Stimulated activated CD8-positive, alpha-beta memory T cell treated with anti-CD3 and anti-CD28 coated beads, Interleukin-4, amount 100 ng/mL, for 24 hours (primary cell): Measurements from ENCODE around the gene IVL.
A peak's percentile ranks its signal among the peaks of the same experiment; 100 is the strongest.

ENCODE experiments used
- DNase-seq: peaks from one replicate; pipeline ENCODE4 v3.0.0-alpha.2; 2020; ENCODE audit warnings: low read depth

IVL gene, protein sequence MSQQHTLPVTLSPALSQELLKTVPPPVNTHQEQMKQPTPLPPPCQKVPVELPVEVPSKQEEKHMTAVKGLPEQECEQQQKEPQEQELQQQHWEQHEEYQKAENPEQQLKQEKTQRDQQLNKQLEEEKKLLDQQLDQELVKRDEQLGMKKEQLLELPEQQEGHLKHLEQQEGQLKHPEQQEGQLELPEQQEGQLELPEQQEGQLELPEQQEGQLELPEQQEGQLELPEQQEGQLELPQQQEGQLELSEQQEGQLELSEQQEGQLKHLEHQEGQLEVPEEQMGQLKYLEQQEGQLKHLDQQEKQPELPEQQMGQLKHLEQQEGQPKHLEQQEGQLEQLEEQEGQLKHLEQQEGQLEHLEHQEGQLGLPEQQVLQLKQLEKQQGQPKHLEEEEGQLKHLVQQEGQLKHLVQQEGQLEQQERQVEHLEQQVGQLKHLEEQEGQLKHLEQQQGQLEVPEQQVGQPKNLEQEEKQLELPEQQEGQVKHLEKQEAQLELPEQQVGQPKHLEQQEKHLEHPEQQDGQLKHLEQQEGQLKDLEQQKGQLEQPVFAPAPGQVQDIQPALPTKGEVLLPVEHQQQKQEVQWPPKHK

DNA sequence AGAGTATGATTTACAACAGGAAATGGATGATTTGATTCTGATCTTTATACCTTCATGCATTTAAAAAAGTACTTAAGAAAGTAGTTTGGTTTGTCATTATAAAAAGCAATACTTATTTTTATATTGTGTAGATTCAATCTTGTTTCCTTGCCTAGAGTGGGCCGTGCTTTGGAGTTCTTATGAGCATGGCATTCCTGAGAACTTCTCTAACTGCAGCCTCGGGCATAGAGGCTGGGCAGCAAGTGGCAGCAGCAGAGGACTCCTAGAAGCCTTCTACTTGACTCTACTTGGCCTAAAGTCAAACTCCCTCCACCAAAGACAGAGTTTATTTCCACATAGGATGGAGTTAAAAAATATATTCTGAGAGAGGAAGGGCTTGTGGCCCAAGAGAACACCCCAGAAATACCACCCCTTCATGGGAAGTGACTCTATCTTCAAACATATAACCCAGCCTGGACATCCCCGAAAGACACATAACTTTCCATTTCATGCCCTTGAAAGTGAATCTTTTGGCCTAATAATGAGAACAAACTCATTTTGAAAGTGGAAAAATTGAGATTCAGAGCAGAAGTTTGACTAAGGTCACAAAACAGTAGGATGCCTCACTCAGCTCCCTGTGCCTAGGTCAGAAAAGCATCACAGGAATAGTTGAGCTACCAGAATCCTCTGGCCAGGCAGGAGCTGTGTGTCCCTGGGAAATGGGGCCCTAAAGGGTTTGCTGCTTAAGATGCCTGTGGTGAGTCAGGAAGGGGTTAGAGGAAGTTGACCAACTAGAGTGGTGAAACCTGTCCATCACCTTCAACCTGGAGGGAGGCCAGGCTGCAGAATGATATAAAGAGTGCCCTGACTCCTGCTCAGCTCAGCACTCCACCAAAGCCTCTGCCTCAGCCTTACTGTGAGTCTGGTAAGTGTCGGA lies at the start of gene IVL:
IVL (plus strand) TSS at position 861 of the 916 bp plus-strand sequence. CDS start 1,252 bp downstream, outside the sequence.
- no peak for DNase-seq

DNA sequence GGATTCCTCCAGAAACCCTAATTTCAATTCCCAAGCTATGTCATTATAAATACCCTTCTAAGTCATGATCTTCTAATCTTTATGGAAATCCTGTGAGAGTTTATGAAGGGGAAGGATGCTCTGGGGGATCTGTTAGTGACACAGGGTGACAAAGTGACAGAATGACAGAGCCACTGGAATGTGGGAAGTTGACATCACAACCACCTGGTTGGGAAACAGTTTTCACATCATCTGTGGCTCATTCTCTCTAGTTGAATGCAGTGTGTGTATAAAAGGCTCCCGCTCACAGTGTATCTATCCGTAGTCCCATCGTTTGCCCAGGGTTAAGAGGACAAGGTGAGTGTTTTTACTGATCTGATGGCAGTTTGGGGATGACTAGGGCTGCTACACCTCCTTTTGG lies 48.6 kb upstream of the IVL start, which contains the start of gene LCE7A:
LCE7A (plus strand) TSS at position 301 of the 400 bp plus-strand sequence. CDS start 702 bp downstream, outside the sequence.
- DNase-seq = no peak

DNA sequence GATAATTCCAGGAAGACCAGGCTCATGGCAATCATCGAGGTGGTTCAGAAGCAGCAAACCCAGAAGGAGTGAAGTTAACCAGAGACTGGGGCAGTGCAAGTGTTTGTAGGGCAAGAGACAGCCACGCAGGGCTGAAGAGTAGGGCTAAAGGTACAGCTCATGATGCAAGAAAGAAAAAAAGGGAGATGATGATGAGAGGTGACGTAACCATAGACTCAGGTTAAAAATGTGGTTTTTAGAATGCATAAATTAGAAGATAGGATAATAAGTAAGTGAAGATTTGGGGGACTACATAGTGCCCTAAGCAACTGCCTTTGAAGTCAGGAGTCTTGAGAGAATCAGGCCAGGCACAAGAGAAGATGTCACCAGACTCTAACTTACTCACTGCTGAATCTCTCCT lies 48.2 kb upstream of the IVL start:
- no peak for DNase-seq

DNA sequence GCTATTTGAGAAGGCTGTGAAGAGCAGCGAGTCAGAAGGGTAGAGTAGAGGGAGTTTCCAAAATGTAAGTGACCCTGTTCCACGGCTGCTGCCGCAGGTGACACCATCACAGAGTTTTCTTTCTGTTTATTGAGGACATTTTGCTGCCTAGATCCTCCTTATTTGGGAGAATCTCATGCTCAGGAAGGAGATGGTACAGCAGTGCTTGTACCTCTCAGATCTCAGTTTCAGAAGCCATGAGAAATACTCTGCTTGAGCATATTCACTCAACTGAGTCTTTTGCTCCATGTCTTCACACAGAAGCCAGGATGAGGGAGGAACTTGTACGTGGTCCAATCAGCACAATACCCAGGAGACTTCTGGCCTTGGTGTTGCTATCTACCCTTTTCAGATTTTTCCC lies 47.0 kb upstream of the IVL start:
- DNase-seq = no peak

GRCh38 chr1:152864443-152864842 lies 43.9 kb upstream of the IVL start:
- DNase-seq = no peak

DNA sequence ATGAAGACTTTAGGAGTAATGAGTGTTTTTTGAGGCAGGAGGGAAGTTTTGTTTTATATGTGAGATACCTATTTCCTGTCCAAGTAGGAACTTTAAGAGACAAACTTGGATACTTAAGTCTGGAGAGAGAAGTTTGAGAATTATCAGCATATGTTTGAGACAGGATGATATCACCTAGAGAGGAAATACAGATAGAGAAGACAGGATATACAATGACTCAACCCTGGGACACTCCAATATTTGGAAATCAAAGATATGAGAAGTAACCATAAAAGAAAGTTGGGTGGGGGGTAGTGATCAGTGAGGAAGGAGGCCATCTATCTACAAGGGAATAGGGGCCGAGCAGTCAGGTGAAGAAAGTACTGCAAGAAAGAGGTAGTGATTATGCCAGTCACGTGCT lies 42.0 kb upstream of the IVL start:
- DNase-seq = no peak

GRCh38 chr1:152869808-152870419 lies 38.4 kb upstream of the IVL start:
- DNase-seq = peak; percentile 19

DNA sequence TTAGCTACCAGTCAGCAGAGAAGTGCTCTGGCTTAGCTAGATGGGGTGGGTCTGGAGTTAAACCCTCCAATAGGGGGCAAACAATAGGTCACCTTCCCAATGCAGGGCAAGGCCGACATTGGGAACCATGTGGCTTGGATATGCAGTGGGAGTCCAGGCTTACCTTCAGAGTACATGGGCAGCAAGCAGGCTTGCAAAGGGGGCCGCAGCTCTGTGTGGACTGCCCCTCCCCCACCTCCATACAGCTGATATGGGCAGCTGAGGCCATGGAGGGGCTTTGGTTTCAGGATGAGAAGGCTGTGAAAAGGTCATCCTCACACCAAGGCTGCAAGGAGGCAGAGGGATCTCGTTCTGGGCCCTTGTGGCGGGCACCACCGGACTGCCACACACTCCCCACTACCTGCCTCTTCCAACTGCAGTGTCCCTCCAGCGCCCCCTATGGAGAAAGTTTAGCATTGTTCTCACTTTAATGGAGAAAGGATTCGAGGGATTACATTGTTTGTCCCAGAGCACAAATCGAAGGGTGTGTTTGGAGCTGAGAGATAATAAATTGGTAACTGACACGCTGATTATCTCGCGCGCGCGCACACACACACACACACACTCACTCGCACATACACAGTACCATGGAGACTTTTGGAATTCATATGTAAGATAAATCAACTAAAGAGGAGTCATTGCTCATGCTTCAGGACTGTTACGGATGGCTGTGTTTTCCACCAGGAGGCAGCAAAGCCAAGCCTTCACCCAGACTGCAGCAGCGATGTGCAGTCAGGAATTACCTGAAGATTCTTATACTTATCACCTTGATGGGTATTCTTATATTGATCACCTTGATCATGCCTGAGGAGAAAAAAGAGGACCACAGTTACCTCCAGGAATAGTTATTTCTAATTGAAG lies 37.3 kb upstream of the IVL start:
- no peak for DNase-seq

- DNase-seq = no peak
Observed at GRCh38 chr1:152871731-152872126, 36.6 kb upstream of the IVL start.

DNA sequence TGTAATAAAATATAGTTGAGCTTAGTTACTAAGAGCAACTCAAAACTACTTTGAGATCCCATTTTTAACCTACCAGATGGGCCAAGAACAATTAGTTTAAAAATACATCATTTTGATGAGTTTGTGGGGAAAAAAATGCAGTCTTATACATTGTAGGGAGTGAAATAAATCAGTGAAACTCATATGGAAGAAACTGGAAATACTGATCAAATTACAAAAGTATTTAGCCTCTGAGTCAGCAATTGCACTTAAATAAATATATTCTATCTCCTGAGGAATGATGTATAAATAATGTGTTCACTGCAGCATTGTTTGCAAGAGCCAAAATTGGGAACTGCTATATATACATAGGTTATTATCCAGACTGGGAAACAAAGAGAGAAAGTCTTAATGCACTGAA lies 34.9 kb upstream of the IVL start:
- no peak for DNase-seq

DNA sequence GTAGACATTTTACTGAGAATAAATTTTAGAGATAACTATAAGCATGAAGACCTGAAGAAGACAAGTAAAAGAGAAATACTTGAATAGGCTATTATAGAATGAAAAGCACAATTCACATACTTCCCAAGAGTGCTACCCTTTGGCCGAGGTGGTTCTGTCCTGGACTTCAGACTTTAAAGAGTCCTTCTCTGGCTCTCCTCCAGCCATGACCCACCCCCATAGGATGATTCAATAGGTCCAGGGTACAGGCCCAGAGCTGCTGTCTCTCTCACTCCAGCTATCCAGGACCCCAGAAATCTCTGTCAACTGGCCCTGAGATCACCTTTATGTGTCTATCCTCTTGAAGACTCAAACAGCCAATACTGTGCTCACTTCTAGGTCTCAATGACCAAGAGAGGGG lies 31.5 kb upstream of the IVL start:
- DNase-seq = no peak

- no peak for DNase-seq
Observed at GRCh38 chr1:152878042-152878441, 30.3 kb upstream of the IVL start, which contains the start of gene SMCP. Gene SMCP, plus strand, starts transcription at chr1:152878322. Its CDS starts 6,101 bp downstream, at chr1:152884423.

GRCh38 chr1:152879559-152880198 lies 28.7 kb upstream of the IVL start:
- DNase-seq = no peak

- DNase-seq = no peak
Observed at GRCh38 chr1:152880316-152880715, 28.0 kb upstream of the IVL start.

GRCh38 chr1:152880907-152881306 lies 27.4 kb upstream of the IVL start:
- DNase-seq = no peak

- no peak for DNase-seq
Observed at GRCh38 chr1:152884085-152884484, 24.3 kb upstream of the IVL start.

DNA sequence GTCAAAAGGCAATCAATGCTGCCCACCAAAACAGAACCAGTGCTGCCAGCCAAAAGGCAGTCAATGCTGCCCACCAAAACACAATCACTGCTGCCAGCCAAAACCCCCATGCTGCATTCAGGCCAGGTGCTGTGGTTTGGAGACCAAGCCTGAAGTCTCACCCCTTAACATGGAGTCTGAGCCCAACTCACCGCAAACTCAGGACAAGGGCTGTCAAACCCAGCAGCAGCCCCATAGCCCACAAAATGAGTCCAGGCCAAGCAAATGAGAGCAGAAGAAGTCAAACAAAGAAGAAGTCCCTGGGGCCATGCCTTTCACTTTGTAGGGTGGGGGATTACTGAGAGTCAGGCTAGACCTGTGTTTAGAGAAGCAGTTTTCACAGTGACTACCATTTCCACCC lies 23.8 kb upstream of the IVL start:
- no peak for DNase-seq

DNA sequence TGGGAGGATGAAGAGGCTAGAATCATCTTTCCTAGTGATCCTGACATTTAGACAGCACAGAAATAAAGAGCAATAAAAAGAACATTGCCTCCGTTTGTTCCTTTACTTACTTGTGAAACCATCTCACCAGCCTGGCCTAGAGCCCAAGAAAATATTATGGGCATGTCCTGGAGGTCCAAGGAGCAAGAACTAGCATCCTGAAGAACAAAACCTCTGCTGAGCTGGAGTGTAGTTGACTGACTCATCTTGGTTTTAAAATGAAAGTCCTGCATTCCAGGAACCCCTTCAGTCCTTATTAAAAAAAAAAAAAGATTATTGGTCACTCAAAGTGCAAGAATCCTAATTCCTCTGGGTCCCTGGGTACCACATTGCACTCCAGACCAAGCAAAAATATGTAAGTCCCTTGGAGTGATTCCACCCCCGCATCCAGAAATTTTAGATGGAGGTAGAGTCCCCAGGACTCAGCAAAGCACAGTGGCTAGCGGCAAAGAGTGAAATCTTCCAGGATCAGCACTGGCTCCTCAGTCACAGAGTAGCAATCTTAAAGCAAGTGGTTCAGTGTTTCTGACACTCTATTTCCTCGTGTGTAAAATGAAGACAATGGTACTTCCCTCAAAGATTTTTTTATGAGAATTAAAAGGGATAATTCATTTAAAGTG lies 23.3 kb upstream of the IVL start:
- DNase-seq = no peak

- DNase-seq = no peak
Observed at GRCh38 chr1:152886085-152886484, 22.3 kb upstream of the IVL start.
